ENCODE data around the gene PDZD2.

The PDZD2 gene

GRCh38 chr5:31638345-31638744 lies 586 bp upstream of the PDZD2 start:
- no peak for DNase-seq (ENCODE audit: low spot score)

- DNase-seq (ENCODE audit: low spot score) = no peak
These were observed 815 bp downstream of the PDZD2 start for GRCh38 chr5:31639481-31640411.

GRCh38 chr5:31640573-31640972 lies 1.6 kb downstream of the PDZD2 start:
- no peak for DNase-seq (ENCODE audit: low spot score)

GRCh38 chr5:31641059-31641458 lies 2.1 kb downstream of the PDZD2 start:
- no peak for DNase-seq (ENCODE audit: low spot score)

GRCh38 chr5:31641575-31641974 lies 2.6 kb downstream of the PDZD2 start:
- no peak for DNase-seq (ENCODE audit: low spot score)

- DNase-seq (ENCODE audit: low spot score) = no peak
These were observed 6.6 kb downstream of the PDZD2 start for GRCh38 chr5:31645420-31646081.

- no peak for DNase-seq (ENCODE audit: low spot score)
These were observed 9.4 kb downstream of the PDZD2 start for GRCh38 chr5:31648326-31648725.

- DNase-seq (ENCODE audit: low spot score) = no peak
These were observed 12.3 kb downstream of the PDZD2 start for GRCh38 chr5:31651241-31651640.

GRCh38 chr5:31655491-31655890 lies 16.6 kb downstream of the PDZD2 start:
- no peak for DNase-seq (ENCODE audit: low spot score)

GRCh38 chr5:31656806-31657205 lies 17.9 kb downstream of the PDZD2 start:
- DNase-seq (ENCODE audit: low spot score) = no peak

- no peak for DNase-seq (ENCODE audit: low spot score)
These were observed 18.5 kb downstream of the PDZD2 start for GRCh38 chr5:31657315-31657979.

GRCh38 chr5:31661257-31661656 lies 22.3 kb downstream of the PDZD2 start:
- DNase-seq (ENCODE audit: low spot score) = no peak

GRCh38 chr5:31663519-31663918 lies 24.6 kb downstream of the PDZD2 start:
- peak; percentile 73 for DNase-seq (ENCODE audit: low spot score)

GRCh38 chr5:31664566-31664965 lies 25.6 kb downstream of the PDZD2 start:
- no peak for DNase-seq (ENCODE audit: low spot score)

GRCh38 chr5:31671339-31671741 lies 32.4 kb downstream of the PDZD2 start:
- no peak for DNase-seq (ENCODE audit: low spot score)

GRCh38 chr5:31674371-31674951 lies 35.5 kb downstream of the PDZD2 start:
- no peak for DNase-seq (ENCODE audit: low spot score)

- no peak for DNase-seq (ENCODE audit: low spot score)
These were observed 36.5 kb downstream of the PDZD2 start for GRCh38 chr5:31675472-31675871.

- no peak for DNase-seq (ENCODE audit: low spot score)
These were observed 39.2 kb downstream of the PDZD2 start for GRCh38 chr5:31678180-31678579.

GRCh38 chr5:31680528-31680927 lies 41.6 kb downstream of the PDZD2 start:
- no peak for DNase-seq (ENCODE audit: low spot score)

GRCh38 chr5:31682025-31682424 lies 43.1 kb downstream of the PDZD2 start:
- DNase-seq (ENCODE audit: low spot score) = no peak

GRCh38 chr5:31682851-31683250 lies 43.9 kb downstream of the PDZD2 start:
- no peak for DNase-seq (ENCODE audit: low spot score)

GRCh38 chr5:31688515-31689092 lies 49.7 kb downstream of the PDZD2 start:
- no peak for DNase-seq (ENCODE audit: low spot score)
